Lung (tissue), 12 donors: ENCODE results near the gene METTL8. TPM values are rescaled to one million over a fixed set of nuclear protein-coding genes. Genes with fewer than 3 reads are reported as not detected.

Experiments used
- ATAC-seq: fragments of 200-7000 bp; cut with Tn5 transposase; one replicate; pipeline ENCODE4 v1.9.1; 2020; ENCODE audit warnings: moderate number of reproducible peaks; ENCODE audit not compliant: insufficient read depth, low FRiP score
- DNase-seq, 3 donors: peaks; one replicate each; pipeline ENCODE4 v3.0.0-alpha.2; 2013 to 2017
- H3K27ac ChIP-seq, 2 donors: one replicate each; pipeline ENCODE4 v1.5.1; 2013; ENCODE audit warnings: mild to moderate bottlenecking in 2 of 2, moderate library complexity in 2 of 2, control low read depth in 1 of 2, inconsistent platforms in 1 of 2, low read depth in 1 of 2, low read length in 1 of 2
- H3K27me3 ChIP-seq, 3 donors: one replicate each; pipeline ENCODE4 v1.5.1; 2013; ENCODE audit warnings: low read length in 2 of 3; ENCODE audit not compliant: control insufficient read depth in 3 of 3, insufficient read depth in 3 of 3
- H3K36me3 ChIP-seq, 4 donors: one replicate each; pipeline ENCODE4 v1.5.1; 2013; ENCODE audit warnings: low read length in 4 of 4, mild to moderate bottlenecking in 1 of 4, moderate library complexity in 1 of 4; ENCODE audit not compliant: control insufficient read depth in 4 of 4, insufficient read depth in 4 of 4
- H3K4me1 ChIP-seq, 5 donors: one replicate each; pipeline ENCODE4 v1.5.1; 2013; ENCODE audit warnings: low read length in 5 of 5, mild to moderate bottlenecking in 2 of 5, moderate library complexity in 1 of 5; ENCODE audit not compliant: control insufficient read depth in 5 of 5, insufficient read depth in 5 of 5
- H3K4me3 ChIP-seq: one replicate; pipeline ENCODE4 v1.5.1; 2013; ENCODE audit warnings: mild to moderate bottlenecking, control low read depth, moderate library complexity
- H3K9ac ChIP-seq, 2 donors: one replicate each; pipeline ENCODE4 v1.5.1; 2013; ENCODE audit warnings: low read length in 2 of 2, control low read depth in 1 of 2; ENCODE audit not compliant: insufficient read depth in 1 of 2
- H3K9me3 ChIP-seq, 4 donors: one replicate each; pipeline ENCODE4 v1.5.1; 2013; ENCODE audit warnings: low read length in 3 of 4, mild to moderate bottlenecking in 1 of 4, moderate library complexity in 1 of 4; ENCODE audit not compliant: control insufficient read depth in 4 of 4, insufficient read depth in 3 of 4
- WGBS, 2 donors: extraction: QIAGEN DNeasy Blood & Tissue Kit; methylation state at CpG; one replicate each; pipeline ENCODE4 v1.1.7; 2013; 5-methylcytosine and 5-hydroxymethylcytosine counted together
- polyA plus RNA-seq, 2 donors: library from polyadenylated mRNA; stranded (reverse); fragments of 200-250 nt; gene quantifications; one replicate each; pipeline ENCODE4 v1.2.1, GENCODE V29; 2013
- total RNA-seq, 2 donors: library from RNA; depleted of rRNA in 1 of 2; stranded (reverse); fragments of >200 nt in 1 of 2; gene quantifications; one replicate each; pipeline ENCODE4 v1.2.1, GENCODE V29; 2014 to 2021
- TF ChIP-seq, protein P1 (sequence below): IDR thresholded peaks from 2 replicates; pipeline ENCODE4 v1.5.1; 2012; ENCODE audit warnings: mild to moderate bottlenecking; ENCODE audit errors: control extremely low read depth, extremely low read depth
- donor health status: control.
- donor health status: control.
- donor health status: Bipolar disorder and iron deficiency.
- donor health status: healthy.
- donor health status: DM: yes; HTN: yes; CAD: no.

The METTL8 gene
- total and polyA plus RNA-seq, 4 donors = 4.9 to 9.3 (median 8.5) TPM

DNA sequence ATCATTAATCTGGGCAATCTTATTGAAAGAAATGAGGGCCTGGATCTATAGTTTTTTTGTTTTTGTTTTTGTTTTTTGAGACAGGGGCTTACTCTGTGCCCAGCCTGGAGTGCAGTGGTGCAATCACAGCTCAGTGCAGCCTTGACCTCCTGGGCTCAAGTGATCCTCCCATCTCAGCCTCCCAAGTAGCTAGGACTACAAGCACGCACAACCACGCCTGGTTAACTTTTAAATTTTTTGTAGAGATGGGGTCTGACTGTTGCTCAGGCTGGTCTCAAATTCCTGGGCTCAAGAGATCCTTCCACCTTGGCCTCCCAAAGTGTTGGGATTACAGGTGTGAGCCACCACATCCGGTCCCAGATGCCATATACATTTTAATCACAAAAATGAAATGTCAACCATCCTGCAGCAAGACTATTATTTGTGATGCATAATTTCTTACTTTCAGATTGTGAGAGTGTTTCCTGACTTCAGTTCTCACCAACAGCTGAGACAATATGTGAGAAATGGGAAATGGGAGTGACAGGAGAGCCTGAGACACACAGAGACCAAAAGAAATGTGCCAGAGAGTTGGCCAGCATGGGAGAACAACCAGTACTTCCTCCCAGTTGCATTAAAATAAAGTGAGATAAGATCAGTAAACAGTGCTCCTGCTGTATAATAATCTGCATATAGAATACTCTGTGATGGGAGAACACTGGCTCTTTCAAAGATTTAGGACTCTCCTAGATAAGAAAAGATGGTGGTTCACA lies 87.6 kb downstream of the METTL8 start:
- Histone ChIP-seq H3K27me3 (no peaks in the 10 kb centered on the region), H3K9me3 (no peaks in the 10 kb centered on the region), H3K27ac (no peak overlapping the region), H3K9ac (no peak overlapping the region), H3K36me3 (no peaks in the 10 kb centered on the region), H3K4me3 (no peak overlapping the region), H3K4me1 (peaks cover 0 to 16% (median 0%) of the 10 kb centered on the region in 5 donors)
- WGBS, 2 donors = 92 to 96% methylated on average over 3 of the region's 3 CpGs
- TF ChIP-seq, protein P1, sequence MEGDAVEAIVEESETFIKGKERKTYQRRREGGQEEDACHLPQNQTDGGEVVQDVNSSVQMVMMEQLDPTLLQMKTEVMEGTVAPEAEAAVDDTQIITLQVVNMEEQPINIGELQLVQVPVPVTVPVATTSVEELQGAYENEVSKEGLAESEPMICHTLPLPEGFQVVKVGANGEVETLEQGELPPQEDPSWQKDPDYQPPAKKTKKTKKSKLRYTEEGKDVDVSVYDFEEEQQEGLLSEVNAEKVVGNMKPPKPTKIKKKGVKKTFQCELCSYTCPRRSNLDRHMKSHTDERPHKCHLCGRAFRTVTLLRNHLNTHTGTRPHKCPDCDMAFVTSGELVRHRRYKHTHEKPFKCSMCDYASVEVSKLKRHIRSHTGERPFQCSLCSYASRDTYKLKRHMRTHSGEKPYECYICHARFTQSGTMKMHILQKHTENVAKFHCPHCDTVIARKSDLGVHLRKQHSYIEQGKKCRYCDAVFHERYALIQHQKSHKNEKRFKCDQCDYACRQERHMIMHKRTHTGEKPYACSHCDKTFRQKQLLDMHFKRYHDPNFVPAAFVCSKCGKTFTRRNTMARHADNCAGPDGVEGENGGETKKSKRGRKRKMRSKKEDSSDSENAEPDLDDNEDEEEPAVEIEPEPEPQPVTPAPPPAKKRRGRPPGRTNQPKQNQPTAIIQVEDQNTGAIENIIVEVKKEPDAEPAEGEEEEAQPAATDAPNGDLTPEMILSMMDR = no peak
- ATAC-seq = no peak
- no peak for DNase-seq

GRCh38 chr2:171344182-171344581 lies 89.6 kb downstream of the METTL8 start:
- H3K9ac ChIP-seq = no peak overlapping the region
- no peak overlapping the region for H3K27ac ChIP-seq
- no peak for DNase-seq
- H3K4me1 ChIP-seq = peaks cover 0 to 16% (median 0%) of the 10 kb centered on the region in 5 donors
- TF ChIP-seq, protein P1 = no peak
- ATAC-seq = no peak
- H3K36me3 ChIP-seq = no peaks in the 10 kb centered on the region
- H3K4me3 ChIP-seq = no peak overlapping the region
- 97 to 98% methylated on average over 2 of the region's 2 CpGs for WGBS, 2 donors
- H3K27me3 ChIP-seq = no peaks in the 10 kb centered on the region
- H3K9me3 ChIP-seq = no peaks in the 10 kb centered on the region

DNA sequence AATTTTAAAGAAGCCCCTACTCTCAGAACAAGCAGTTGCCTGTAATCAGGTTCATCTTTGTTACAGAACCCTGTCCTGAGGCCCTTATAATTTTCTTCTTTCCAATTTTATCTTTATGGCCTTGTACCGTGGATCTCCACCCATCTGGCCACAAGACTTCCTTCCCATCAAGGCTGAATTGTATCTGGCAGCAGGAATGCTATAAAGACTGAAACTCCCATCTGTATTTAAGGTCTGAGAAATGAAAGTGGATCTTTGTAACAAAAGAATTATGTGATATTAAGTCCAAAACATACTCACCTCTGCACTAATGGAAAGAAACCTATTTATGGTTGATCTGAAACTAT lies 91.8 kb downstream of the METTL8 start:
- Histone ChIP-seq H3K36me3 (no peaks in the 10 kb centered on the region), H3K27me3 (no peaks in the 10 kb centered on the region), H3K4me1 (peaks cover 0 to 8% (median 0%) of the 10 kb centered on the region in 5 donors), H3K4me3 (no peak overlapping the region), H3K9ac (no peak overlapping the region), H3K9me3 (no peaks in the 10 kb centered on the region), H3K27ac (no peak overlapping the region)
- WGBS, 2 donors = 10 to 41% methylated on average over 1 of the region's 1 CpG
- DNase-seq = no peak
- no peak for ATAC-seq
- TF ChIP-seq, protein P1 = no peak
